DMS 273 treated with DMSO at 0.1 percent for 48 hours (cell line): ENCODE measurements around the gene TAF11L6.
"Not testable (repeated sequence)": the region's sequence is repeated elsewhere in the genome, so short reads cannot be mapped to it uniquely, and the experiment has no call there.

ENCODE experiments used
- DNase-seq: peaks from one replicate; lab custom pipeline; 2025; lab: John Stamatoyannopoulos, UW

TAF11L6 gene

GRCh38 chr5:17528369-17528768 lies at the start of gene TAF11L6:
TAF11L6 (plus strand) TSS chr5:17528669.
- DNase-seq, result not testable (repeated sequence)

- DNase-seq, result no peak
Observed at GRCh38 chr5:17481378-17481777, 47.1 kb upstream of the TAF11L6 start.

GRCh38 chr5:17482790-17483189 lies 45.7 kb upstream of the TAF11L6 start:
- no peak for DNase-seq

- DNase-seq, result not testable (repeated sequence)
Observed at GRCh38 chr5:17486464-17487173, 41.9 kb upstream of the TAF11L6 start.

DNA sequence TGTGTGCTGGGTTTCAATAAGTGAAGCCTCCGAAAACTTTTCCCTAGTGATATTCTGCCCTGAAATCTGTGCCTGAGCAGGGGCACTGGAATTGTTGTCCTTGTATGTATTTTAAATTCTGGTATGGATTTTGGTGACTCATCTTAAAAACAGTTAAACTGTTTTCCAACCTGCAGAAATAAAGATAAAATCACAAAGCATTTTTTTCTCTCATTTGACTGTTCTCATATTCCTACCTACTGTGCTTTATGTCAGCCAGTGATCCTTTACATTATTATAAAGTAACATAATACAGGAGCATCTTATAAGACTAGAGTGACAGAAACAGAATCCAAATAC lies 41.3 kb upstream of the TAF11L6 start:
- DNase-seq, result no peak

DNA sequence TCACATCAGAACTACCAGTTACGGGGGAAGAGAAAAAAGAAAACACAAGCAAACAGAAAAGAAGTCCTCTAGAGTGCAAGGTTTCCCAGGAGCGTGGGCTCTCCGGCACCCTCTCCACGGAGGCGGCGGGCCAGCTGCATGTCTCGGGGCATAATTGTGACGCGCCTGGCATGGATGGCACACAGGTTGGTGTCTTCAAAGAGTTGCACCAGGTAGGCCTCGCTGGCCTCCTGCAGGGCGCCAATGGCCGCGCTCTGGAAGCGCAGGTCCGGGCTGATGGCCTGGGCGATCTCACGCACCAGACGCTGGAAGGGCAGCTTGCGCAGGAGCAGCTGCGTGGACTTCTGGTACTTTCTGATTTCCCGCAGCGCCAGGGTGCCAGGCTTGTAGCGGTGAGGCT lies 37.2 kb upstream of the TAF11L6 start:
- DNase-seq, result not testable (repeated sequence)

- DNase-seq, result no peak
Observed at GRCh38 chr5:17492770-17493169, 35.7 kb upstream of the TAF11L6 start.

GRCh38 chr5:17497446-17497845 lies 31.0 kb upstream of the TAF11L6 start:
- no peak for DNase-seq

DNA sequence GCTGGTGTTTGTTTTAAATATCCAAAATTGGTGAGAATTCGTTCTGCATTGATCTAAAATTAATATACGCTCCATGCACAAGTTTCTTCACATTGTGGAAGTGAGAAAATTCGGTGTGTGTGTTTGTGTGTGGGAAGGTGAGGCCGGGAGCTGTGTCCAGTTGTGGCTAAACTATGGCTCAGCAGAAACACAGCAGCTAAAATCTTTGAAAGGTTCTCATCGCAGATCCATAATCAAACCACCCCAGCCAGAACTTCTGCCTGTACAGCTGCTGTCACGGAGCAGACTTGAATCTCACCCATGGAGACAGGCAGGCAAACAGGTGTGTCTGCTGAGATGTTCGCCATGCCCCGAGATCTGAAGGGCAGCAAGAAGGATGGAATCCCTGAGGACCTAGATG lies 30.5 kb upstream of the TAF11L6 start, which contains the start of gene TAF11L2:
TAF11L2 (plus strand) TSS at position 301 of the 400 bp plus-strand sequence.
- DNase-seq, result not testable (repeated sequence)

DNA sequence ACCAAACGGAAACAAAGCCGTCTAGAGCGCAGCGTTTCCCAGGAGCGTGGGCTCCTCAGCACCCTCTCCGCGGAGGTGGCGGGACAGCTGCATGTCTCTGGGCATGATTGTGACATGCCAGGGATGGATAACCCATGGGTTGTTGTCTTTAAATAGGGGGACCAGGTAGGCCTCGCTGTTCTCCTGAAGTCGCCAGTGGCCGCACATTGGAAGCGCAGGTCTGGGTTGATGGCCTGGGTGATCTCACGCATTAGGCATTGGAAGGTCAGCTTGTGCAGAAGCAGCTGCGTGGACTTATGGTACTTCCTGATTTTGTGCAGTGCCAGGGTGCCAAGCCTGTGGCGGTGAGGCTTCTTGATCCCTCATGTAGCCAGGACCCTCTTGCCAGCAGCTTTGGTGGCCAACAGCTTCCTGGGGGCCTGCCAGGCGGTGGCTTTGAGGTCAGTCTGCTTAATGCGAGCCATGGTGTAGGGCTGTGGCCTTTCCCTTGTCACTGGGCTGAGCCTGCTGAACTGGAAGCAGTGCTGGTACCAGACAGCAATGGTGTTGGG lies 16.6 kb upstream of the TAF11L6 start:
- DNase-seq, result no peak

DNA sequence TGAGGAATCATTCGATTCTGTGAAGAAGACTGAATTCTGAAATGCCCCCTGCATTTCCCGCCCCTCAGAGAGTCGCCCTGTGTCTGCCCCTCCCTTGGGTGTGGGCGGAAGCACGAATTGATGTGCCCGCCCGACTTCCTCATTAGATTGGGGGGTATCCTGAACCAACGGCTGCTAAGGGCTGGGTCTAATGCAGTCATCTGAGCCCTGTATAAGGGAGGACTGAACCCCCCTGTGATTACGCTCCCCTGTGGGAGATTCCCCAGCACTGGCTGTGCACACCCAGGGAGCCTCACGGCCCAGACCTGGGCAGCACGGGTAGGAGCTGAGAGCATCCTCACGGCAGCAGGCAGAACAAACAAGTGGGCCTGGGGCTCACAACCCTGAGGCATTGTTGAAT lies 10.9 kb upstream of the TAF11L6 start:
- not testable (repeated sequence) for DNase-seq

DNA sequence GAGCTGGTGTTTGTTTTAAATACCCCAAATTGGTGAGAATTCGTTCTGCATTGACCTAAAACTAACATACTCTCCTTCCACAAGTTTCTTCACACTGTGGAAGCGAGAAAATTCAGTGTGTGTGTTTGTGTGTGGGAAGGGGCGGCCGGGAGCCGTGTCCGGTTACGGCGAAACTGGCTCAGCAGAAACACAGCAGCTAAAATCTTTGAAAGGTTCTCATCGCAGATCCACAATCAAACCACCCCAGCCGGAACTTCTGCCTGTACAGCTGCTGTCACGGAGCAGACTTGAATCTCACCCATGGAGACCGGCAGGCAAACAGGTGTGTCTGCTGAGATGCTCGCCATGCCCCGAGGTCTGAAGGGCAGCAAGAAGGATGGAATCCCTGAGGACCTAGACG lies 10.4 kb upstream of the TAF11L6 start, which contains the start of gene TAF11L3:
TAF11L3 (plus strand) TSS at position 301 of the 400 bp plus-strand sequence.
- DNase-seq, result not testable (repeated sequence)

DNA sequence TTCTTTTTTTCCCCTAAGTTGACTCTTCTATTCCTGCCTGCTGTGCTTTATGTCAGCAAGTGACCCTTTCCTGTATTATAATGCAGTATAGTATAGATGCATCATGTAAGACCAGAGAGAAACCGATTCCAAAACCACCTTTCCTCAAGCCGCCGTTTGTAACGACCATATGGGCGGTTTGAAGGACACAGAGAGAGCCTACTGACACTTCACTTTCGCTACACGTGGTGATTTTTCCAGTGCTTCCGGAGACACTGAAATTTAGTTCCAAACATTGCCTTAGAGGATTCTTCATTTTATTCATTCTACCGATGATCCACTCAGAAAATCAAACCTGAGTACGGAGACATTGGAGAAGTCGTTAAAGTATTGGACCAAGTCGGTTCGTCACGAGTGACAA lies 9.0 kb upstream of the TAF11L6 start:
- not testable (repeated sequence) for DNase-seq

- DNase-seq, result not testable (repeated sequence)
Observed at GRCh38 chr5:17521501-17521900, 7.0 kb upstream of the TAF11L6 start, which contains the start of gene TAF11L4. TAF11L4 (plus strand) TSS chr5:17521801.

GRCh38 chr5:17524935-17525334 lies 3.5 kb upstream of the TAF11L6 start, which contains the start of gene TAF11L5:
TAF11L5 (plus strand) TSS chr5:17525235.
- DNase-seq, result not testable (repeated sequence)

DNA sequence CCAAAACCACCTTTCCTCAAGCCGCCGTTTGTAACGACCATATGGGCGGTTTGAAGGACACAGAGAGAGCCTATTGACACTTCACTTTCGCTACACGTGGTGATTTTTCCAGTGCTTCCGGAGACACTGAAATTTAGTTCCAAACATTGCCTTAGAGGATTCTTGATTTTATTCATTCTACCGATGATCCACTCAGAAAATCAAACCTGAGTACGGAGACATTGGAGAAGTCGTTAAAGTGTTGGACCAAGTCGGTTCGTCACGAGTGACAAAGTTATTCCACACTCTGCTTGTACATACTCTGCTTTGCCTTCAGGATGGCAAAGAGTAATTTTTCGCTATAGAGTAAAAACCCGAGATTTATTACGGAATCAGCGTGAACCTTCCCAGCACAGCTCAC lies 2.0 kb upstream of the TAF11L6 start:
- not testable (repeated sequence) for DNase-seq
